DOHH2 (cell line): ENCODE results near the gene JARID2.

Experiments used
- CTCF ChIP-seq: fragments of 200-600 bp; sonication (generic); IDR thresholded peaks from one replicate; pipeline ENCODE4 v1.5.1; 2014; ENCODE audit warnings: antibody characterized with exemption, mild to moderate bottlenecking, low read depth, low read length; ENCODE audit not compliant: poor library complexity, severe bottlenecking
- EZH2phosphoT487 ChIP-seq: fragments of 200-600 bp; sonication (generic); IDR thresholded peaks from 2 replicates; pipeline ENCODE4 v1.6.1; 2017; ENCODE audit warnings: borderline replicate concordance, mild to moderate bottlenecking, antibody characterized with exemption, low read length, moderate library complexity, mixed read lengths

- TF ChIP-seq CTCF (no peak), EZH2phosphoT487 (no peak)
Observed at GRCh38 chr6:15420959-15421438, 175.1 kb downstream of the JARID2 start.
